ENCODE measurements around the gene DNAJC4.
A peak's percentile ranks its signal among the peaks of the same experiment; 100 is the strongest.

DNAJC4 gene

GRCh38 chr11:64204080-64204440 lies 26.3 kb upstream of the DNAJC4 start:
- H3K4me1 Mint-ChIP-seq (ENCODE audit: low read depth), result peaks cover 25% of the 10 kb centered on the region
- no peaks in the 10 kb centered on the region for H3K27me3 Mint-ChIP-seq (ENCODE audit: low read depth)
- H3K4me3 Mint-ChIP-seq, result peak overlapping the region; percentile 28
- H3K9me3 Mint-ChIP-seq, result no peaks in the 10 kb centered on the region
- H3K27ac Mint-ChIP-seq, result peak overlapping the region; percentile 88
- H3K36me3 Mint-ChIP-seq (ENCODE audit: low read depth), result peaks cover 59% of the 10 kb centered on the region

- no peaks in the 10 kb centered on the region for H3K27me3 Mint-ChIP-seq (ENCODE audit: low read depth)
- peak overlapping the region; percentile 88 for H3K27ac Mint-ChIP-seq
- H3K4me3 Mint-ChIP-seq, result peak overlapping the region; percentile 70
- H3K9me3 Mint-ChIP-seq, result no peaks in the 10 kb centered on the region
- peaks cover 28% of the 10 kb centered on the region for H3K4me1 Mint-ChIP-seq (ENCODE audit: low read depth)
- H3K36me3 Mint-ChIP-seq (ENCODE audit: low read depth), result peaks cover 62% of the 10 kb centered on the region
Observed at GRCh38 chr11:64204464-64204989, 25.8 kb upstream of the DNAJC4 start.

GRCh38 chr11:64206457-64207255 lies 23.7 kb upstream of the DNAJC4 start, which contains the start of gene FERMT3:
Gene FERMT3 (plus strand): TSS chr11:64206721. CDS start chr11:64207365, 644 bp downstream.
- Mint-ChIP-seq H3K4me3 (peak within 1 kb of the TSS; percentile 90), H3K36me3 (ENCODE audit: low read depth) (peaks cover 55% of the 10 kb centered on the region), H3K27ac (peak within 1 kb of the TSS; percentile 95), H3K9me3 (no peaks in the 10 kb centered on the region), H3K4me1 (ENCODE audit: low read depth) (peaks cover 28% of the 10 kb centered on the region), H3K27me3 (ENCODE audit: low read depth) (no peaks in the 10 kb centered on the region)

- H3K27ac Mint-ChIP-seq, result peak overlapping the region; percentile 95
- no peaks in the 10 kb centered on the region for H3K9me3 Mint-ChIP-seq
- H3K36me3 Mint-ChIP-seq (ENCODE audit: low read depth), result peaks cover 59% of the 10 kb centered on the region
- H3K4me1 Mint-ChIP-seq (ENCODE audit: low read depth), result peaks cover 32% of the 10 kb centered on the region
- H3K27me3 Mint-ChIP-seq (ENCODE audit: low read depth), result no peaks in the 10 kb centered on the region
- peak overlapping the region; percentile 90 for H3K4me3 Mint-ChIP-seq
Observed at GRCh38 chr11:64207256-64208085, 22.9 kb upstream of the DNAJC4 start.

GRCh38 chr11:64208086-64208795 lies 22.1 kb upstream of the DNAJC4 start:
- Mint-ChIP-seq H3K27me3 (ENCODE audit: low read depth) (no peaks in the 10 kb centered on the region), H3K36me3 (ENCODE audit: low read depth) (peaks cover 53% of the 10 kb centered on the region), H3K9me3 (no peaks in the 10 kb centered on the region), H3K4me1 (ENCODE audit: low read depth) (peaks cover 33% of the 10 kb centered on the region), H3K27ac (peak overlapping the region; percentile 95), H3K4me3 (peak overlapping the region; percentile 90)

GRCh38 chr11:64208796-64209562 lies 21.4 kb upstream of the DNAJC4 start:
- peaks cover 29% of the 10 kb centered on the region for H3K4me1 Mint-ChIP-seq (ENCODE audit: low read depth)

GRCh38 chr11:64209563-64209843 lies 20.8 kb upstream of the DNAJC4 start:
- H3K36me3 Mint-ChIP-seq (ENCODE audit: low read depth), result peaks cover 45% of the 10 kb centered on the region
- no peak overlapping the region for H3K4me3 Mint-ChIP-seq
- no peaks in the 10 kb centered on the region for H3K9me3 Mint-ChIP-seq
- no peaks in the 10 kb centered on the region for H3K27me3 Mint-ChIP-seq (ENCODE audit: low read depth)
- peaks cover 24% of the 10 kb centered on the region for H3K4me1 Mint-ChIP-seq (ENCODE audit: low read depth)
- H3K27ac Mint-ChIP-seq, result no peak overlapping the region

More at GRCh38 chr11:64208796-64209562, 21.4 kb upstream of the DNAJC4 start:
- H3K4me3 Mint-ChIP-seq, result peak overlapping the region; percentile 65
- no peaks in the 10 kb centered on the region for H3K9me3 Mint-ChIP-seq
- H3K36me3 Mint-ChIP-seq (ENCODE audit: low read depth), result peaks cover 50% of the 10 kb centered on the region
- peak overlapping the region; percentile 67 for H3K27ac Mint-ChIP-seq
- no peaks in the 10 kb centered on the region for H3K27me3 Mint-ChIP-seq (ENCODE audit: low read depth)

GRCh38 chr11:64210301-64211020 lies 19.9 kb upstream of the DNAJC4 start:
- peaks cover 48% of the 10 kb centered on the region for H3K36me3 Mint-ChIP-seq (ENCODE audit: low read depth)
- H3K4me1 Mint-ChIP-seq (ENCODE audit: low read depth), result peaks cover 24% of the 10 kb centered on the region
- H3K4me3 Mint-ChIP-seq, result no peak overlapping the region
- H3K27ac Mint-ChIP-seq, result peak overlapping the region; percentile 24
- no peaks in the 10 kb centered on the region for H3K27me3 Mint-ChIP-seq (ENCODE audit: low read depth)
- H3K9me3 Mint-ChIP-seq, result no peaks in the 10 kb centered on the region

GRCh38 chr11:64211181-64211872 lies 19.0 kb upstream of the DNAJC4 start:
- H3K36me3 Mint-ChIP-seq (ENCODE audit: low read depth), result peaks cover 46% of the 10 kb centered on the region
- H3K27ac Mint-ChIP-seq, result no peak overlapping the region
- H3K27me3 Mint-ChIP-seq (ENCODE audit: low read depth), result no peaks in the 10 kb centered on the region
- peaks cover 19% of the 10 kb centered on the region for H3K4me1 Mint-ChIP-seq (ENCODE audit: low read depth)
- H3K9me3 Mint-ChIP-seq, result no peaks in the 10 kb centered on the region
- H3K4me3 Mint-ChIP-seq, result no peak overlapping the region

GRCh38 chr11:64216879-64217278 lies 13.5 kb upstream of the DNAJC4 start:
- H3K9me3 Mint-ChIP-seq, result no peaks in the 10 kb centered on the region
- no peaks in the 10 kb centered on the region for H3K27me3 Mint-ChIP-seq (ENCODE audit: low read depth)
- H3K4me3 Mint-ChIP-seq, result no peak overlapping the region
- no peak overlapping the region for H3K27ac Mint-ChIP-seq
- H3K4me1 Mint-ChIP-seq (ENCODE audit: low read depth), result peaks cover 14% of the 10 kb centered on the region
- H3K36me3 Mint-ChIP-seq (ENCODE audit: low read depth), result peaks cover 29% of the 10 kb centered on the region

GRCh38 chr11:64218628-64219353 lies 11.6 kb upstream of the DNAJC4 start:
- H3K36me3 Mint-ChIP-seq (ENCODE audit: low read depth), result peaks cover 20% of the 10 kb centered on the region
- H3K4me3 Mint-ChIP-seq, result no peak overlapping the region
- peaks cover 8% of the 10 kb centered on the region for H3K4me1 Mint-ChIP-seq (ENCODE audit: low read depth)
- H3K9me3 Mint-ChIP-seq, result no peaks in the 10 kb centered on the region
- H3K27me3 Mint-ChIP-seq (ENCODE audit: low read depth), result no peaks in the 10 kb centered on the region
- H3K27ac Mint-ChIP-seq, result no peak overlapping the region

GRCh38 chr11:64219354-64219684 lies 11.0 kb upstream of the DNAJC4 start:
- Mint-ChIP-seq H3K9me3 (no peaks in the 10 kb centered on the region), H3K27me3 (ENCODE audit: low read depth) (no peaks in the 10 kb centered on the region), H3K36me3 (ENCODE audit: low read depth) (peaks cover 18% of the 10 kb centered on the region), H3K4me1 (ENCODE audit: low read depth) (peaks cover 8% of the 10 kb centered on the region), H3K27ac (no peak overlapping the region), H3K4me3 (no peak overlapping the region)
